Activated B cell treated with CpG ODN at 0.5 μM for 24 hours (primary cell): ENCODE measurements around the gene GPR34. TPM values are rescaled to one million over a fixed set of nuclear protein-coding genes. Genes with fewer than 3 reads are reported as not detected.
A peak's percentile ranks its signal among the peaks of the same experiment; 100 is the strongest.
"Not testable (repeated sequence)": the region's sequence is repeated elsewhere in the genome, so short reads cannot be mapped to it uniquely, and the experiment has no call there.

Experiments
- ATAC-seq: fragments of 200-7000 bp; cut with Tn5 transposase; one replicate; pipeline ENCODE4 v1.10.0; 2021; ENCODE audit warnings: low read depth, mild to moderate bottlenecking, moderate library complexity
- CTCF ChIA-PET: fragments of 350-600 bp; sonication (Branson Sonifier 250); formaldehyde crosslinking; loops from one replicate; lab custom pipeline; 2021; ENCODE audit warnings: antibody characterized with exemption; lab: Charles Lee
- POLR2A ChIA-PET: fragments of 350-600 bp; sonication (Branson Sonifier 250); formaldehyde crosslinking; loops from one replicate; lab custom pipeline; 2021; ENCODE audit warnings: antibody characterized with exemption; lab: Charles Lee
- DNase-seq: peaks from one replicate; pipeline ENCODE4 v3.0.0; 2022
- H3K27ac Mint-ChIP-seq: one replicate; pipeline ENCODE4 v1.8.0; 2020; ENCODE audit warnings: mixed read lengths
- H3K27me3 Mint-ChIP-seq: one replicate; pipeline ENCODE4 v1.8.0; 2021; ENCODE audit warnings: mixed read lengths
- H3K36me3 Mint-ChIP-seq: one replicate; pipeline ENCODE4 v1.8.0; 2021; ENCODE audit warnings: low read depth, mixed read lengths
- H3K4me1 Mint-ChIP-seq: one replicate; pipeline ENCODE4 v1.8.0; 2021; ENCODE audit warnings: mixed read lengths
- H3K4me3 Mint-ChIP-seq: one replicate; pipeline ENCODE4 v1.8.0; 2020; ENCODE audit warnings: mild to moderate bottlenecking, mixed read lengths
- H3K9me3 Mint-ChIP-seq: one replicate; pipeline ENCODE4 v1.8.0; 2020; ENCODE audit warnings: mixed read lengths
- intact Hi-C: fragments of 100-400 bp; cut with micrococcal nuclease; formaldehyde crosslinking; loops from one replicate; pipeline ENCODE4 v1.15.1; 2024
- total RNA-seq: library from RNA; stranded (reverse); gene quantifications from 2 replicates; pipeline ENCODE4 v1.2.3, GENCODE V29; 2022
- TF ChIP-seq, protein P1 (sequence below): fragments of 200-600 bp; IDR thresholded peaks from one replicate; pipeline ENCODE4 v1.8.0; 2022; ENCODE audit warnings: antibody characterized with exemption, mild to moderate bottlenecking

The GPR34 gene
- total RNA-seq, 1 donor from 2014 or later: 0.24 TPM

DNA sequence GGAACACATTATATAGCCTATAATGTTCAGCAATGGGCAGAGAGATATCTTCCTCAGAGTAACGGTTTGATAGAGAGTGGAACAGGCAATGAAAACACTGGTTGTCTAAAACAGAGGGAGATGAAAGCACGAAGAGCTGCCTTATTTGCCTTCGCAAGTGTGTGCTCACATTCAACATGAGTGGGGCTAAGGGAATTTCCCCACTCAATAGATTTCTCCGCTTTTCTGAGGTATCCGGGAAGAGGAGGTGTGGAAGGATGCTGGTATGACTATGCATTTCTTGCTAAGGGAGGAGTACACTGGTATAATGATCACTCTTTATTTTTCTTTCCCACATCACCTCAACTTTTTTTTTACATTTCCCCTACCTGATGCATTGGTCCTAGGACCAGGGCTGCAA is 27.4 kb downstream of the GPR34 start:
- no peak for ATAC-seq
- CTCF ChIA-PET: no interaction called here
- H3K27ac Mint-ChIP-seq: no peak overlapping the region
- DNase-seq: no peak
- intact Hi-C loops: no loop called here
- TF ChIP-seq, protein P1, sequence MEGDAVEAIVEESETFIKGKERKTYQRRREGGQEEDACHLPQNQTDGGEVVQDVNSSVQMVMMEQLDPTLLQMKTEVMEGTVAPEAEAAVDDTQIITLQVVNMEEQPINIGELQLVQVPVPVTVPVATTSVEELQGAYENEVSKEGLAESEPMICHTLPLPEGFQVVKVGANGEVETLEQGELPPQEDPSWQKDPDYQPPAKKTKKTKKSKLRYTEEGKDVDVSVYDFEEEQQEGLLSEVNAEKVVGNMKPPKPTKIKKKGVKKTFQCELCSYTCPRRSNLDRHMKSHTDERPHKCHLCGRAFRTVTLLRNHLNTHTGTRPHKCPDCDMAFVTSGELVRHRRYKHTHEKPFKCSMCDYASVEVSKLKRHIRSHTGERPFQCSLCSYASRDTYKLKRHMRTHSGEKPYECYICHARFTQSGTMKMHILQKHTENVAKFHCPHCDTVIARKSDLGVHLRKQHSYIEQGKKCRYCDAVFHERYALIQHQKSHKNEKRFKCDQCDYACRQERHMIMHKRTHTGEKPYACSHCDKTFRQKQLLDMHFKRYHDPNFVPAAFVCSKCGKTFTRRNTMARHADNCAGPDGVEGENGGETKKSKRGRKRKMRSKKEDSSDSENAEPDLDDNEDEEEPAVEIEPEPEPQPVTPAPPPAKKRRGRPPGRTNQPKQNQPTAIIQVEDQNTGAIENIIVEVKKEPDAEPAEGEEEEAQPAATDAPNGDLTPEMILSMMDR: no peak
- POLR2A ChIA-PET: interaction anchor here (0.8 kb wide), 1 partner anchor 9 kb away, joined by 9 read pairs; no protein-coding TSS in a partner anchor
- peaks cover 7% of the 10 kb centered on the region for H3K36me3 Mint-ChIP-seq
- no peak overlapping the region for H3K4me3 Mint-ChIP-seq
- H3K9me3 Mint-ChIP-seq: peaks cover 4% of the 10 kb centered on the region
- no peaks in the 10 kb centered on the region for H3K27me3 Mint-ChIP-seq
- H3K4me1 Mint-ChIP-seq: peaks cover 40% of the 10 kb centered on the region

DNA sequence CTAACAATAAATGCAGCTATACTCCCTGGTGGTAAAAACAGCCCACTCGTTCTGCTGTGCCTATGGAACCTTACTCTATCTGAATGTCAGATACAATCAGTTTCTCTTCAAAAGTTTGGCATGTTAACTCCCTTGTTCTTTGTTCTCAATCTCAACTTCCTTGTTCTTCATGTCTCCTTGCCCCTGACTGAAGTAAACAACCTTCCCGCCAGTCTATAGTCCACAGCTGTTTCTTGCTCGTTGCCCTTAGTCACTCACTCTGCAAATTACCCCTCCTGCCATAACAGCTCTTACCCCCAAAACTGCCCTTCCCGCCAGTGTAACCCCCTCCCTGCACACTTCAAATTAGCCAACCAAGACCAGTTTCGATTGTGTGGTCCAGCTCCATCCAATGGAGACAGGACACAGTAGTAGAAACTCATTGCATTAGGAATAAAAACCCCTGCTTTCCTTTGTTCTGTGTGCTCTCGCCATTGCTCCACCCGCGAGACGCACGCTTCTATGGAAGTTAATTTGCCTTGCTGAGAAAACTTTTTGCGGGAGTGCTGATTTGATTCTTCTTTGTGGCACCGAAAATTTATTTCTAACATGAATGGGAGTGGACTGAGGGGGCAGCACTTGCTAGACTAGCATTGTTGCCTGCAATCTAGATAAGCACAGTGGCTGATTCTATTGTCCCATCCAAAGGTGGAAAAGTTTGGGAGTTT is 28.1 kb downstream of the GPR34 start:
- H3K4me3 Mint-ChIP-seq: peak overlapping the region; percentile 33
- ChIA-PET POLR2A (interaction anchor here (0.8 kb wide), 1 partner anchor 9 kb away, joined by 9 read pairs; no protein-coding TSS in a partner anchor), CTCF (interaction anchor here (1.1 kb wide), 1 partner anchor 18 kb away, joined by 3 read pairs; no protein-coding TSS in a partner anchor)
- TF ChIP-seq, protein P1: no peak
- H3K27ac Mint-ChIP-seq: peak overlapping the region; percentile 14
- H3K27me3 Mint-ChIP-seq: no peaks in the 10 kb centered on the region
- peaks cover 7% of the 10 kb centered on the region for H3K36me3 Mint-ChIP-seq
- DNase-seq (no peak), ATAC-seq (no peak)
- H3K9me3 Mint-ChIP-seq: peaks cover 4% of the 10 kb centered on the region
- peaks cover 46% of the 10 kb centered on the region for H3K4me1 Mint-ChIP-seq
- intact Hi-C loops: no loop called here

DNA sequence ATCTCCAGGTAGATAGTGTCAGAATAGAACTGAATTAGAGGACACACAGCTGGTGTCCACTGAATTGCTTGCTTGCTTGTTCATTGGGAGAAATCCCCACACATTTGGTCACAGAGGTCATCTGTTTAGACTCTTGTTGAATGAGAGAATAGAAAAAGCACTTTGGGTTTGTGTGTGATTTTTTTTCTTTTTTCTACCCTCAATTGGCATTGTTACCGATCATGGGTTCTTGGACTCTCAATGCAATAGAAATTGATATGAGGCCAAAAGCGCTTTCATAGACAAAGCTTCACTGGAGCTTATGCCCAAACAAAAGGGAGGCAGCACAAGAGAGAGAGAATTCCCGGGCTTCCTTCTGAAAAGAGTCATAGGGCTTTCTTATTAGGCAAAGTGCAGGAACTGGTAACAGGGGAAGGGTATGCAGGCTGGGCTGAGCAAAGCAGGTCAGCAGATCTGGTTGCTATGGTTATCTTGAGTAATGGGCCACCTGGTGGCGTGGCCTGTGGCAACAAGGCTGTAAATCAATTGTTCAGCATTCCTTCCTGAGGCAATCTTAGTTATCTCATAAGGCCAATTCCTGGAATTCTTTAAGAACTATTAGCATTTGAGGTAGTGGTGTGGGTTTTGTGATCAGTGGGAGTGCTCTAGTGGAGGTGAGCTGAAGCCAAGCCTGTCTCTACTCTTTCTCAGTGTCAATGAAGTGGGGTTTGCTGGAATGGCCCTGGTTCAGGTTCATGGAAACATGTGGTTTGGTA is 29.9 kb downstream of the GPR34 start:
- no peak for DNase-seq
- Mint-ChIP-seq H3K9me3 (peaks cover 4% of the 10 kb centered on the region), H3K36me3 (peaks cover 7% of the 10 kb centered on the region), H3K4me3 (no peak overlapping the region), H3K27me3 (no peaks in the 10 kb centered on the region), H3K27ac (no peak overlapping the region), H3K4me1 (peaks cover 61% of the 10 kb centered on the region)
- intact Hi-C loops: no loop called here
- TF ChIP-seq, protein P1: no peak
- no peak for ATAC-seq
- CTCF ChIA-PET: no interaction called here
- POLR2A ChIA-PET: no interaction called here

GRCh38 chrX:41719610-41720009 is 30.8 kb downstream of the GPR34 start:
- H3K4me1 Mint-ChIP-seq: peaks cover 70% of the 10 kb centered on the region
- POLR2A ChIA-PET: interaction anchor here (0.5 to 1.3 kb wide), 4 partner anchors 12 to 1274 kb away, joined by 3 to 14 read pairs (median 3); no protein-coding TSS in a partner anchor
- intact Hi-C loops: loop anchor here (1.0 to 2.0 kb wide), 2 partner anchors 13 to 15 kb away; no protein-coding TSS in a partner anchor

DNA sequence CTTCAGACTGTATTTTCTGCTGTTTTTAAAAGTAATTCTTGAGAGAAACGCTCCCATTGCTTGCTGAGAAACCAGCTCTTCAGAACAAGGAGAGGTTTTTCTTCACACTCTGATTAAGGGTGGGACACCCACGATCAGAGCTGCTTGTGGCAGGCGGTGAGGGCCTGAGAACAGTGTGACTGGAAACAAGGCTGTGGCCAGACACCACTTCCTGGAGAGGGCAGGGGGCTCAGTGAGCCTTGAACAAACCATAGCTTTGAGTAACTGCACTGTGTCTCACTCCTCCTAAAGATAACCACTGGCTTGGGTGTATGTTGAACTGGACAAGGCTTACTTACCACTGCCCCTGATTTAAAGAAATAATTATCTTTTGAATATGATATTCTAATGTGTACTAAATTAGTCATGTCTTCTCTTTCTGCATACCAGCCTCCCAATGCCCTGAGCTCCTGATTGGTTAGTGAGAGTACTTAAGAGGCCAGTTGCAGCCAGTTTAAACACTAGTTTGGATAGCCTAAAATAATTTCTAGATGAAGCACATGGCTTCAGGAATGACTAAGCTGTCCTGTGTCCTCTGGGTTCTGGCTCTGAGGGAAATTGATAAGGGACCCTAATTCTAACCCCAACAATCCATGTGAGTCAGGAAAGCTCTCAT is 31.5 kb downstream of the GPR34 start:
- intact Hi-C loops: loop anchor here (1.0 to 2.0 kb wide), 2 partner anchors 13 to 14 kb away; no protein-coding TSS in a partner anchor
- POLR2A ChIA-PET: interaction anchor here (0.5 to 1.3 kb wide), 4 partner anchors 13 to 1274 kb away, joined by 3 to 14 read pairs (median 3); no protein-coding TSS in a partner anchor
- H3K27ac Mint-ChIP-seq: no peak overlapping the region
- ATAC-seq (peak; percentile 91), DNase-seq (peak; percentile 16)
- no peak overlapping the region for H3K4me3 Mint-ChIP-seq
- H3K27me3 Mint-ChIP-seq: no peaks in the 10 kb centered on the region
- TF ChIP-seq, protein P1: no peak
- H3K9me3 Mint-ChIP-seq: peaks cover 4% of the 10 kb centered on the region
- H3K36me3 Mint-ChIP-seq: peaks cover 6% of the 10 kb centered on the region
- peaks cover 71% of the 10 kb centered on the region for H3K4me1 Mint-ChIP-seq
- CTCF ChIA-PET: interaction anchor here (1.2 kb wide), 1 partner anchor 14 kb away, joined by 5 read pairs; no protein-coding TSS in a partner anchor

More at GRCh38 chrX:41719610-41720009, 30.8 kb downstream of the GPR34 start:
- not testable (repeated sequence) for H3K9me3 Mint-ChIP-seq, H3K4me3 Mint-ChIP-seq, H3K27ac Mint-ChIP-seq, DNase-seq, H3K36me3 Mint-ChIP-seq, ATAC-seq, H3K27me3 Mint-ChIP-seq
- CTCF ChIA-PET: interaction anchor here (1.2 kb wide), 1 partner anchor 13 kb away, joined by 5 read pairs; no protein-coding TSS in a partner anchor
